Activated T-cell treated with anti-CD3 and anti-CD28 coated beads for 1 hour (primary cell): ENCODE data around the gene CSRP3.
"Not testable (repeated sequence)": the region's sequence is repeated elsewhere in the genome, so short reads cannot be mapped to it uniquely, and the experiment has no call there.

Experiments
- DNase-seq: peaks from one replicate; pipeline ENCODE4 v3.0.0-alpha.2; 2020; ENCODE audit warnings: low read depth

The CSRP3 gene

GRCh38 chr11:19187114-19187832 lies 14.5 kb downstream of the CSRP3 start:
- no peak for DNase-seq

DNA sequence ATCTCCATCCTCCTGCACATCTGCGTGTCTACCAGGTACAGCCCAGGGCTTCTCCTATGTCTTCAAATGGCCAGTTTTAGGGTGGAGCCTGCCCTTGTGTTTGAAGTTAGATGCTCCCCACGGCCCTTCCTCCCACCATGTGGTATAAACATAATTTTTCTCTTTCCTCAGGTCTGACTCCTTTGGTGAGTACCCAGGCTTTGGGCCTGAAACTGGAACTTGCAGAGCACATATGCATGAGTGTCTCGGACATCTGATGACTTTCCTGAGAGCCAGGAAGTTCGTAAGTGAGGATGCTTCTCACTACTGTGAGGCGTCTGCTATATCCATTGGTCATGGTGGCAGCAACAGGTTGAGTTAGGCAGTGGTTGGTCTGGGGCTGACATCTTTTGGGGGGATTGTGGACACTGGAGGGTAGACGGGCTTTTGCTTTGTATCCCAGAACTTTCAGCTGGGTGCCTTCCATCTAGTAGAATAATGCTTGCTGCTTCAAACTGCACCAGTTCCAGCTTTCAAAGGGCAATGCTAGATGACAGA lies 16.2 kb downstream of the CSRP3 start:
- DNase-seq: no peak

DNA sequence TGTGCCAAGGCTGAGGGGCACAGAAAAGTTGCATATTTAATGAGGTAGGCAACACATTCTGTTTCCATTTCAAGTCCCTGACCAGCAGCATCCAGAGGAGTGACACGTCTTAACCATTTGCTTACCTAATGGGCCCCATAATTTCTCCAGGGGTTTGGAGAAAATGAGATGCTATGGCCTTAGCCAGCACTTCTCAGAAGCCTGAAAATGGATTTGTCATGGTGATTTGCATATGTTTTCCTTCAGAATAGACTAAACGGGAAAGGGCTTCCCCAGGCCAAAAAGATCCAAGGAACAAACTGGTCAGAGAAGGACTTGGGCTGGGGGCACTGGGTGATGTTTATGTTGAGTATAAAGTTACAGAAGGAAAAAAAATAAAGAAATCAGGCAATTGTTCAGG lies 16.7 kb downstream of the CSRP3 start:
- DNase-seq: no peak

GRCh38 chr11:19183646-19184045 lies 18.1 kb downstream of the CSRP3 start:
- no peak for DNase-seq

GRCh38 chr11:19181531-19182261 lies 20.1 kb downstream of the CSRP3 start:
- DNase-seq: no peak

DNA sequence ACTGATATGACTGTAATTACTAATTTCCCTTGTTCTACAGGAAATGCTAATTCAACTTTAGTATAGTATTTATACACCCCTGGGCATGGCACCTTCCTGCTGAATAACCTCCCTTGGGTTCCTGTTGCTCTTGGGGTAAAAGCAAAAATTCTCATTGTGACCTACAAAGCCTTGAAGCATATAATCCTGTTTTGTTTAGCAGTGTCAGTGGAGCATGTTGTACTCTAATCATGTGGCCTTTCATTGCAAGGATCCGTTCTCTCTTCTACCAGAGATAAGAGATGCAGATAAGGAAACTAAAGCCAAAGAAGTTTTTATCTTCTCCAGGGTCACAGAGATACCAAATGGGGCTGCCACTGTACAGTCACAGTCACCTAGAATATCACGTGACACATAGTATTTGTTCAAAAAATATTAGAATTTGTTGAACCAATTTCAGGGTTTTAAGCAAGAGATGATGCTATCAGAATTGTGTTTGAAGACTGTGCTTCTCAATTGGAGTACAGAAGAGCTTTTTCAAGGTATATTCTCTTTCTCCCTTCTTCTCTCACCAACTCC lies 25.1 kb downstream of the CSRP3 start:
- no peak for DNase-seq

DNA sequence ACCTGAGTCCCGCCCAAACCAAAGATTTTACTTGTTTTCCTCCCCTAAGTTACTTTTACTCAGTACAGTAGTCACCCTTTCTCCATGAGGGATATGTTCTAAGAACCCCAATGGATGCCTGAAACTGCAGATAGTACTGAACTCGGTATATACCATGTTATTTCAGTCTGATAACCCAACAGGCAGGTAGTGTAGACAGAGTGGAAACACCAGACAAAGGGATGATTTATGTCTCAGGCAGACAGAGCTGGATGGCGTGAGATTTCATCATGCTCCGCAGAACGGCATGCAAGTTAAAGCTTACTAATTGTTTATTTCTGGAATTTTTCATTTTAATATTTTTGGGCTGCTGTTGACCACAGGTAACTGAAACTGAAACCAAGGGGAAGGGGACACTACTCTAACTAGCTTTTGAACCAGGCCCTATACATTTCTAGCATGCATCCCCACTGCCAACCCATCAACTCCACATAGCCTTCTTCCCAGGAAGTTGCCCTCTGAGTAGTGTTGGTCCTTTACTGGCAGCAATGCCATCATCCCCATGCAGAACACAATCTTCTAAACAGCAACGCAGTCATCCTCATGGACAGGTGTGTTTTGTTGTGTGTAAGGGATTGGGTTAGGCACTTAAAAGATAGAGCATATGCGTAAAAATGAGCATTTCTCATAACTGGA lies 27.7 kb downstream of the CSRP3 start:
- no peak for DNase-seq

GRCh38 chr11:19173004-19173689 lies 28.6 kb downstream of the CSRP3 start:
- DNase-seq: no peak

- no peak for DNase-seq
Observed at GRCh38 chr11:19168090-19168489, 33.7 kb downstream of the CSRP3 start.

- no peak for DNase-seq
Observed at GRCh38 chr11:19164881-19165280, 36.9 kb downstream of the CSRP3 start.

DNA sequence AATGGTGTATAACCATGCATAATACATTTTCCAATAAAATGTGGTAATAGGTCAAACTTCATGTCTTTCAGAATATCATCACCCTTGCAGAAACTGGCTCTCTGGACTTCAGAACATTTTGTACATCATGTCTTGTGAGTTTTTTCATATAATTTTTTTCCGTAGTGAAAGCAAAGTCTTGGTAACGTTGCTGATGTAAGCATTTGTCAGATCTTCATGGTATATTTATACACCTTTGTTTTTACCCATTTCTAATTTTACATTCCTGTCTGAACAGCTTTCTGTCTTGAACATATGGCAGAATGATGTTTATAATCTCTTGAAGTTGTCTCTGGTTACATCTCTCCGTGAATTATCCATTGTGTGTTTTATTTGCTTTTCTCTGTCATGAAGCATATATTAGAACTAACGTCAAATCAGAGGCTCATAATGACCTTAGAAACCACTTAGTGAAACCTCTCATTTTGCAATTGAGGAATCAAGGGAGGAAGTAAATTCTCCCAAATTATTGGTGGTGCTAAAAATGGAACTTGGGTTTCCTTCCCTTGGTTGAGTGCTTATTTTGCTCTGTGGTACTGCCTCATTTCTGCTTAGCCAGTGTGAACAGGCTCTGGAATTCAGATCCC lies 37.4 kb downstream of the CSRP3 start:
- no peak for DNase-seq

DNA sequence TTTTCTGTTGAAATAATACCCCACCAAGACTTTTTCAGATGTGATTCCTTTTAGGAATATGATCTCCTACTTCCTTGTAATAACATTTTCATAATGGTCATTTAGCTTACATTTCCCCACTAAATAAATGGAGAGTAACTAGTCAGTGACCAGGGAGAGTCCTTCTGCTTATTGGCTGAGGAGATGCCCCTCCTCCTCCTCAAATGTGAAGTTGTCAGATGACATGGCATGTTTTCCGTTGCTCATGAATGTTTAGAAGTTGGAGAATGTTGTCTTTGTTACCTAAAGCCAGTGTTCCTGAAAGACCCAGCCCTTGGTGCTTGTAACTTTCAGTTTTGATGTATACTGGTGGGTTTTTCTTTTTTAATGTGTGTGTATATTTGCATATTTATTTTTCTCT lies 38.2 kb downstream of the CSRP3 start:
- DNase-seq: no peak

GRCh38 chr11:19162951-19163505 lies 38.8 kb downstream of the CSRP3 start:
- DNase-seq: no peak

DNA sequence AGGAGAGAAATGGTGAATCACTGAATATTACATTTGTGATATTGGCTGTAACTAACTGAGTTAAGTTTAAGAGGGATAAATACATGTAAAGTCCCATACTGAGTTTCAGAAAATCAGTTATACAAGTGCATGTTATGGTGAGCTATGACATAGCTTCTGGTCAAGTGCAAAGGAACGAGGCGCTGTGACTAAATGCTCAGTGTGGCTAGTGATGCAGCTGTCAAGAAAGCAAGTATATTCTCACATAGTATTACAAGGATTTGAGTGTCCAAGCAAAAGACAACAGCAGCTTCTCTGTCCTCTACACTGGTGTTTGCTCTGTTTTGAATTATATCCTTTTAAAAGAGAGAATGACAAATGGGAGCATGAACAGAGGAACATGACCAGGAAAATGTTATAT lies 40.1 kb downstream of the CSRP3 start:
- no peak for DNase-seq

- no peak for DNase-seq
Observed at GRCh38 chr11:19160847-19161246, 40.9 kb downstream of the CSRP3 start.

GRCh38 chr11:19156892-19157291 lies 44.9 kb downstream of the CSRP3 start:
- no peak for DNase-seq

DNA sequence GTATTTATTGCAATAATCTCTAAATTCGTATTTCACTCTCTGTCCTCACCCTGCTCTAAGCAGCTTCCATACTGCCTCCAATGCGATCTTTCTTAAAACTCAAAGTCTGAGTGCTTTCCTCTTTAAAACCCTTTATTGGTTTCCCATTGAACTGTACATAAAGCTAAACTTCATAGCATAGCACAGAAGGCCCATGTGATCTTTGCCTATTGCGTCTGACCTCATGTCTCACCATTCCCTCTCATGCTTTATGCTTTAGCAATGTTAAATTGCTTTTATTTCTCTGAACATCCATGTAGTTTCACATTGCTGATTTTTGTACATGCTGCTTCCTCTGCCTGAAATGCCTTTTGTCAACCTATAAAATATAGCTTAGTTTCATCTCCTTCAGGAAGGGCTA lies 56.5 kb downstream of the CSRP3 start:
- no peak for DNase-seq

DNA sequence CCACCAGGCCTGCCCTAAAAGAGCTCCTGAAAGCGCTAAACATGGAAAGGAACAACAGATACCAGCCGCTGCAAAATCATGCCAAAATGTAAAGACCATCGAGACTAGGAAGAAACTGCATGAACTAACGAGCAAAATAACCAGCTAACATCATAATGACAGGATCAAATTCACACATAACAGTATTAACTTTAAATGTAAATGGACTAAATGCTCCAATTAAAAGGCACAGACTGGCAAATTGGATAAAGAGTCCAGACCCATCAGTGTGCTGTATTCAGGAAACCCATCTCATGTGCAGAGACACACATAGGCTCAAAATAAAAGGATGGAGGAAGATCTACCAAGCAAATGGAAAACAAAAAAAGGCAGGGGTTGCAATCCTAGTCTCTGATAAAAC lies 64.9 kb downstream of the CSRP3 start:
- DNase-seq: not testable (repeated sequence)

- DNase-seq: no peak
Observed at GRCh38 chr11:19134004-19134403, 67.8 kb downstream of the CSRP3 start.
